Pancreas (tissue), 10 donors: ENCODE measurements around the gene RELT. TPM values are rescaled to one million over a fixed set of nuclear protein-coding genes. Genes with fewer than 3 reads are reported as not detected.

Source experiments
- ATAC-seq, 4 donors: fragments of 200-7000 bp; cut with Tn5 transposase; one replicate each; pipeline versions ENCODE4 v1.8.0 to v1.9.1; 2020; ENCODE audit warnings: mild to moderate bottlenecking in 4 of 4, moderate library complexity in 4 of 4
- DNase-seq, 6 donors: peaks; one replicate each; pipeline ENCODE4 v3.0.0-alpha.2; 2020
- FAIRE-seq: peaks from 2 replicates; lab custom pipeline; 2012; peaks lifted over from hg19 to GRCh38; lab: Jason Lieb, UNC
- H3K27ac ChIP-seq, 4 donors: fragments of 200-600 bp; sonication (generic); 1 replicate in 3 of 4; 2 replicates in 1 of 4; pipeline versions ENCODE4 v1.5.0 to v1.8.0; 2020
- H3K27me3 ChIP-seq, 4 donors: fragments of 200-600 bp; one replicate each; pipeline ENCODE4 v1.8.0; 2021
- H3K36me3 ChIP-seq, 3 donors: fragments of 200-600 bp; sonication (generic) in 1 of 3; one replicate each; pipeline versions ENCODE4 v1.5.0 to v1.8.0; 2020 to 2021
- H3K4me1 ChIP-seq, 3 donors: fragments of 200-600 bp; one replicate each; pipeline ENCODE4 v1.8.0; 2021
- H3K4me3 ChIP-seq, 4 donors: fragments of 200-600 bp; sonication (generic) in 2 of 4; one replicate each; pipeline versions ENCODE4 v1.5.0 to v1.8.0; 2020 to 2021
- H3K9me3 ChIP-seq, 4 donors: fragments of 200-600 bp; one replicate each; pipeline ENCODE4 v1.8.0; 2021
- WGBS, 2 donors: extraction: QIAGEN DNeasy Blood & Tissue Kit; methylation state at CpG; one replicate each; pipeline ENCODE4 v1.1.7; 2013; 5-methylcytosine and 5-hydroxymethylcytosine counted together
- intact Hi-C, 3 donors: fragments of 100-400 bp; cut with DNase I; formaldehyde crosslinking; loops; one replicate each; pipeline versions ENCODE4 v1.11.1 to v1.14.2; 2022
- polyA plus RNA-seq, 2 donors: library from polyadenylated mRNA; stranded (reverse); fragments of 200-250 nt; gene quantifications; one replicate each; pipeline ENCODE4 v1.2.3, GENCODE V29; 2013
- total RNA-seq, 6 donors: library from RNA; stranded (reverse); fragmentation: NEBNext Ultra II Directional in 4 of 6; extraction: Animal tissue kit (Norgen Biotek cat#: 25700) in 4 of 6; gene quantifications; one replicate each; pipeline versions ENCODE4 v1.2.1 to v1.2.4, GENCODE V29; 2021 to 2023
- TF ChIP-seq, protein P1 (sequence below), 4 donors: fragments of 200-600 bp; sonication (generic) in 3 of 4; IDR thresholded peaks; one replicate each; pipeline versions ENCODE4 v1.5.0 to v1.8.0; 2021; ENCODE audit warnings: antibody characterized with exemption in 4 of 4
- donor health status: healthy with polysubstance abuse.
- donor health status: DM: no; HTN: no; CAD: no; lungs with moderate emphysema.
- donor health status: DM: no; HTN: no; CAD: no.
- donor health status: control.
- donor health status: control.
- donor health status: Bipolar disorder and iron deficiency.
- donor health status: DM: yes; HTN: yes; CAD: no.
- donor health status: DM: no; HTN: no; CAD: no.
- donor health status: DM: no; HTN: no; CAD: no.
- donor health status: DM: yes; HTN: yes; CAD: no.

RELT gene
- total and polyA plus RNA-seq, 8 donors, result 0.23 to 4.7 (median 0.75) TPM

- TF ChIP-seq, protein P1, sequence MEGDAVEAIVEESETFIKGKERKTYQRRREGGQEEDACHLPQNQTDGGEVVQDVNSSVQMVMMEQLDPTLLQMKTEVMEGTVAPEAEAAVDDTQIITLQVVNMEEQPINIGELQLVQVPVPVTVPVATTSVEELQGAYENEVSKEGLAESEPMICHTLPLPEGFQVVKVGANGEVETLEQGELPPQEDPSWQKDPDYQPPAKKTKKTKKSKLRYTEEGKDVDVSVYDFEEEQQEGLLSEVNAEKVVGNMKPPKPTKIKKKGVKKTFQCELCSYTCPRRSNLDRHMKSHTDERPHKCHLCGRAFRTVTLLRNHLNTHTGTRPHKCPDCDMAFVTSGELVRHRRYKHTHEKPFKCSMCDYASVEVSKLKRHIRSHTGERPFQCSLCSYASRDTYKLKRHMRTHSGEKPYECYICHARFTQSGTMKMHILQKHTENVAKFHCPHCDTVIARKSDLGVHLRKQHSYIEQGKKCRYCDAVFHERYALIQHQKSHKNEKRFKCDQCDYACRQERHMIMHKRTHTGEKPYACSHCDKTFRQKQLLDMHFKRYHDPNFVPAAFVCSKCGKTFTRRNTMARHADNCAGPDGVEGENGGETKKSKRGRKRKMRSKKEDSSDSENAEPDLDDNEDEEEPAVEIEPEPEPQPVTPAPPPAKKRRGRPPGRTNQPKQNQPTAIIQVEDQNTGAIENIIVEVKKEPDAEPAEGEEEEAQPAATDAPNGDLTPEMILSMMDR (IDR thresholded peaks at IDR 0.05), result no peak
- intact Hi-C loops, result loop anchor here in 1 of 3 donors (10.0 kb wide), 1 partner anchor 262 kb away; no protein-coding TSS in a partner anchor
- Histone ChIP-seq H3K27ac (no peak overlapping the region), H3K4me1 (no peaks in the 10 kb centered on the region), H3K9me3 (no peaks in the 10 kb centered on the region), H3K4me3 (no peak overlapping the region), H3K36me3 (no peaks in the 10 kb centered on the region), H3K27me3 (no peaks in the 10 kb centered on the region)
- WGBS, 2 donors, result 65 to 69% methylated on average over 1 of the region's 1 CpG
- DNase-seq (no peak), ATAC-seq (peak in 1 of 4 donors; percentile 13), FAIRE-seq (no peak)
Measured at GRCh38 chr11:73402834-73403185, 26.6 kb downstream of the RELT start.

GRCh38 chr11:73403541-73403940, 27.3 kb downstream of the RELT start:
- WGBS, 2 donors, result 88 to 99% methylated on average over 5 of the region's 5 CpGs
- Histone ChIP-seq H3K9me3 (no peaks in the 10 kb centered on the region), H3K27me3 (no peaks in the 10 kb centered on the region), H3K36me3 (no peaks in the 10 kb centered on the region), H3K27ac (no peak overlapping the region), H3K4me1 (no peaks in the 10 kb centered on the region), H3K4me3 (no peak overlapping the region)
- TF ChIP-seq, protein P1 (IDR thresholded peaks at IDR 0.05), result no peak
- DNase-seq (no peak), FAIRE-seq (no peak), ATAC-seq (no peak)
- intact Hi-C loops, result loop anchor here in 1 of 3 donors (10.0 kb wide), 1 partner anchor 261 kb away; no protein-coding TSS in a partner anchor

GRCh38 chr11:73404048-73404447, 27.8 kb downstream of the RELT start:
- ATAC-seq (peak; percentile 48 to 85 (median 85)), FAIRE-seq (no peak), DNase-seq (no peak)
- Histone ChIP-seq H3K4me1 (no peaks in the 10 kb centered on the region), H3K36me3 (no peaks in the 10 kb centered on the region), H3K27ac (no peak overlapping the region), H3K4me3 (no peak overlapping the region), H3K27me3 (no peaks in the 10 kb centered on the region), H3K9me3 (no peaks in the 10 kb centered on the region)
- intact Hi-C loops, result loop anchor here in 1 of 3 donors (10.0 kb wide), 1 partner anchor 261 kb away; no protein-coding TSS in a partner anchor
- TF ChIP-seq, protein P1 (IDR thresholded peaks at IDR 0.05), result peak in 2 of 4 donors; percentile 22 to 25
- WGBS, 2 donors, result 54 to 64% methylated on average over 4 of the region's 4 CpGs

DNA sequence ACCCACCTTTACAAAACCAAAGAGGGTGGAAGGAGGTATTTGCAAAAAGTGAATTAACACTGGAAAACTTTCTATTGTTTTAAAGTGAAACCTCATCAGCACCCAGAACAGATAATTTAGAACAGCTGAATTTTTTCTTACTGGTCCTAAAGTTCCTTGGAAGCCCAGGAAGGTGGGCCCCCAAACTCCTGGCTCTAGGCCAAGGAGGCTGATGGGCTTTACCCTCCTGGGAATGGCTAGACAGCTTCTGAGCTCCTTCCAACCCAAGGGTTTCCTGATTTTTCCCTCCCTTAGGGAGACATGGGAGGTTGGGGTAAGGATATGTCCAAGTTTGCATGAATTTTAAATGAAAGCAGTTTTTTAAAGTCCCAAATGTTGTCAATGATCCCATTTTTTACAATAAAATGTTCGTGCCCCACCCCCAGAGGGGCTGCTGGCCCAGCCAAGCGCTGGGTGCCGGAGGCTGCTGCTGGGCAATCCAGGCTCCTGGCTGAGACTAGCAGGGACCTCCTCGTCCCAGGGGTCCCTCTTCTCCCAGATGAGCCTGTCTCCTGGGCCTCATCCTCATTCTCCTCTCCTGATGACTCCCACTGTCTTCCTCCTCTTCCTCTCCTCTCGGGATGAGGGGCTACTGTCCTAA, 28.4 kb downstream of the RELT start:
- H3K4me3 ChIP-seq, result no peak overlapping the region
- DNase-seq, result no peak
- no peak for FAIRE-seq
- WGBS, 2 donors, result 90 to 91% methylated on average over 5 of the region's 5 CpGs
- H3K27me3 ChIP-seq, result no peaks in the 10 kb centered on the region
- ATAC-seq, result no peak
- H3K9me3 ChIP-seq, result no peaks in the 10 kb centered on the region
- intact Hi-C loops, result loop anchor here in 1 of 3 donors (10.0 kb wide), 1 partner anchor 260 kb away; no protein-coding TSS in a partner anchor
- TF ChIP-seq, protein P1 (IDR thresholded peaks at IDR 0.05), result no peak
- no peak overlapping the region for H3K27ac ChIP-seq
- no peaks in the 10 kb centered on the region for H3K4me1 ChIP-seq
- peaks cover 0 to 3% (median 0%) of the 10 kb centered on the region in 3 donors for H3K36me3 ChIP-seq

DNA sequence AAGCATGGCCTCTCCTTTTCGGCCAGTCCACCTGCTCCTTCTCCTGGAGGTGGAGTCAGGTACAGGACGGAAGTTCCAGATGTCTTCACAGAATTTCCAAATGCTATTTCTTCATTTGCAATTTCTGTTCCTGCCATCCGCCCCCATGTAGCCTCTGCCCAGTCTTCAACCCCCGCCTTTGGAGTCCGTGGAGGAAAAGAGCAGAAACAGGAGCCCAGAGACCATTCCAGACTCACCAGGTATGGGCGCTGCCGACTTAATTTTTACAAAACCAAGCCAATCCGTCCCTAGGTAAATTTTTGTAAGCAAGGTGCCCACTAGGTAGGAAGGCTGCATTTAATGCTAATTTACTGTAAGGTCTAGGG, 28.9 kb downstream of the RELT start:
- ATAC-seq, result no peak
- Histone ChIP-seq H3K9me3 (no peaks in the 10 kb centered on the region), H3K4me1 (no peaks in the 10 kb centered on the region), H3K4me3 (no peak overlapping the region), H3K27me3 (no peaks in the 10 kb centered on the region), H3K36me3 (peaks cover 0 to 4% (median 0%) of the 10 kb centered on the region in 3 donors), H3K27ac (no peak overlapping the region)
- FAIRE-seq, result no peak
- intact Hi-C loops, result loop anchor here in 1 of 3 donors (10.0 kb wide), 1 partner anchor 260 kb away; no protein-coding TSS in a partner anchor
- DNase-seq, result no peak
- TF ChIP-seq, protein P1 (IDR thresholded peaks at IDR 0.05), result no peak
- 91 to 92% methylated on average over 8 of the region's 8 CpGs for WGBS, 2 donors
